ENCODE results near the gene BDKRB1.

BDKRB1 gene

GRCh38 chr14:96261772-96262655, 6.0 kb downstream of the BDKRB1 start:
- no peak for DNase-seq

GRCh38 chr14:96263347-96264199, 7.6 kb downstream of the BDKRB1 start:
- DNase-seq, result no peak

GRCh38 chr14:96264200-96264553, 8.2 kb downstream of the BDKRB1 start:
- DNase-seq, result no peak

- DNase-seq, result no peak
Measured at GRCh38 chr14:96264853-96265252, 8.8 kb downstream of the BDKRB1 start.

GRCh38 chr14:96265383-96266095, 9.5 kb downstream of the BDKRB1 start:
- no peak for DNase-seq

GRCh38 chr14:96267336-96267735, 11.3 kb downstream of the BDKRB1 start:
- DNase-seq, result no peak

- no peak for DNase-seq
Measured at GRCh38 chr14:96267916-96268315, 11.9 kb downstream of the BDKRB1 start.

GRCh38 chr14:96268431-96269358, 12.7 kb downstream of the BDKRB1 start:
- no peak for DNase-seq

- DNase-seq, result no peak
Measured at GRCh38 chr14:96269359-96269710, 13.3 kb downstream of the BDKRB1 start.

GRCh38 chr14:96270565-96271420, 14.8 kb downstream of the BDKRB1 start:
- DNase-seq, result no peak

- no peak for DNase-seq
Measured at GRCh38 chr14:96271421-96271762, 15.4 kb downstream of the BDKRB1 start.

GRCh38 chr14:96272777-96273473, 16.9 kb downstream of the BDKRB1 start:
- no peak for DNase-seq

- no peak for DNase-seq
Measured at GRCh38 chr14:96273629-96274028, 17.6 kb downstream of the BDKRB1 start.

- DNase-seq, result no peak
Measured at GRCh38 chr14:96274122-96274521, 18.1 kb downstream of the BDKRB1 start.

- no peak for DNase-seq
Measured at GRCh38 chr14:96274543-96274942, 18.5 kb downstream of the BDKRB1 start.

GRCh38 chr14:96275177-96276112, 19.4 kb downstream of the BDKRB1 start:
- peak; percentile 12 to 40 (median 26) for DNase-seq

GRCh38 chr14:96277890-96278289, 21.9 kb downstream of the BDKRB1 start:
- DNase-seq, result no peak

- no peak for DNase-seq
Measured at GRCh38 chr14:96279564-96279963, 23.6 kb downstream of the BDKRB1 start.

- DNase-seq, result no peak
Measured at GRCh38 chr14:96280104-96280503, 24.1 kb downstream of the BDKRB1 start.

GRCh38 chr14:96281486-96281885, 25.5 kb downstream of the BDKRB1 start:
- DNase-seq, result no peak

Data from activated CD4-positive, CD25-positive, alpha-beta regulatory T cell (primary cell).